CD8-positive, alpha-beta memory T cell (primary cell): ENCODE data around the gene MBD3. TPM values are rescaled to one million over a fixed set of nuclear protein-coding genes. Genes with fewer than 3 reads are reported as not detected.
A peak's percentile ranks its signal among the peaks of the same experiment; 100 is the strongest.
"Not testable (repeated sequence)": the region's sequence is repeated elsewhere in the genome, so short reads cannot be mapped to it uniquely, and the experiment has no call there.

Experiments
- CTCF ChIA-PET: fragments of 350-600 bp; sonication (Branson Sonifier 250); formaldehyde crosslinking; loops from one replicate; lab custom pipeline; 2021; ENCODE audit warnings: antibody characterized with exemption; lab: Charles Lee
- POLR2A ChIA-PET: fragments of 350-600 bp; sonication (Branson Sonifier 250); formaldehyde crosslinking; loops from one replicate; lab custom pipeline; 2021; ENCODE audit warnings: antibody characterized with exemption; lab: Charles Lee
- DNase-seq, 5 donors: peaks; one replicate each; pipeline versions ENCODE4 v3.0.0 to v3.0.0-alpha.2; 2020 to 2022; ENCODE audit warnings: mixed read lengths in 1 of 5
- H3K27ac ChIP-seq: one replicate; pipeline ENCODE4 v1.7.0; 2013; ENCODE audit warnings: low read depth, mild to moderate bottlenecking, low read length, moderate library complexity
- H3K27me3 ChIP-seq: 2 replicates; pipeline ENCODE4 v1.7.0; 2013; ENCODE audit warnings: low read length, mild to moderate bottlenecking; ENCODE audit not compliant: insufficient read depth, poor library complexity, severe bottlenecking
- H3K36me3 ChIP-seq: 2 replicates; pipeline ENCODE4 v1.7.0; 2013; ENCODE audit warnings: mild to moderate bottlenecking, low read length, moderate library complexity; ENCODE audit not compliant: insufficient read depth
- H3K4me1 ChIP-seq: 2 replicates; pipeline ENCODE4 v1.7.0; 2013; ENCODE audit warnings: mild to moderate bottlenecking, low read length, moderate library complexity; ENCODE audit not compliant: insufficient read depth
- H3K4me3 ChIP-seq: 2 replicates; pipeline ENCODE4 v1.7.0; 2013; ENCODE audit warnings: mild to moderate bottlenecking, low read length
- H3K9me3 ChIP-seq: 2 replicates; pipeline ENCODE4 v1.7.0; 2013; ENCODE audit warnings: mild to moderate bottlenecking, low read length
- H3K27ac Mint-ChIP-seq, 8 donors: one replicate each; pipeline ENCODE4 v1.8.0; 2020 to 2021; ENCODE audit warnings: mixed read lengths in 8 of 8, mild to moderate bottlenecking in 6 of 8, inconsistent platforms in 3 of 8, moderate library complexity in 3 of 8
- H3K27me3 Mint-ChIP-seq, 2 donors: one replicate each; pipeline ENCODE4 v1.8.0; 2020 to 2021; ENCODE audit warnings: mixed read lengths in 2 of 2, mild to moderate bottlenecking in 1 of 2, moderate library complexity in 1 of 2
- H3K36me3 Mint-ChIP-seq, 3 donors: one replicate each; pipeline ENCODE4 v1.8.0; 2020 to 2021; ENCODE audit warnings: mixed read lengths in 3 of 3, inconsistent platforms in 1 of 3, mild to moderate bottlenecking in 1 of 3
- H3K4me1 Mint-ChIP-seq, 3 donors: one replicate each; pipeline ENCODE4 v1.8.0; 2020 to 2021; ENCODE audit warnings: mixed read lengths in 3 of 3, inconsistent platforms in 1 of 3, mild to moderate bottlenecking in 1 of 3
- H3K4me3 Mint-ChIP-seq, 7 donors: one replicate each; pipeline ENCODE4 v1.8.0; 2020 to 2021; ENCODE audit warnings: mixed read lengths in 7 of 7, mild to moderate bottlenecking in 6 of 7, moderate library complexity in 4 of 7, inconsistent platforms in 2 of 7
- H3K9me3 Mint-ChIP-seq, 5 donors: one replicate each; pipeline ENCODE4 v1.8.0; 2020 to 2022; ENCODE audit warnings: mixed read lengths in 5 of 5, mild to moderate bottlenecking in 3 of 5, moderate library complexity in 2 of 5, inconsistent platforms in 1 of 5
- polyA plus RNA-seq: library from polyadenylated mRNA; unstranded; fragments of 300-500 nt; fragmentation: Illumina TruSeq; gene quantifications from one replicate; pipeline ENCODE4 v1.2.3, GENCODE V29; 2021
- total RNA-seq, 2 experiments: library from RNA; stranded (reverse); gene quantifications; one replicate each; pipeline ENCODE4 v1.2.3, GENCODE V29; 2021

The MBD3 gene
- total and polyA plus RNA-seq, 3 experiments from 2014 or later = 13.7 to 138 (median 127) TPM

GRCh38 chr19:1555487-1556389 lies 36.9 kb downstream of the MBD3 start:
- Mint-ChIP-seq H3K36me3 (no peaks in the 10 kb centered on the region), H3K27ac (no peak overlapping the region), H3K4me3 (no peak overlapping the region), H3K9me3 (no peaks in the 10 kb centered on the region), H3K27me3 (peaks cover 2 to 6% of the 10 kb centered on the region in 2 donors), H3K4me1 (peaks cover 0 to 1% (median 0%) of the 10 kb centered on the region in 3 donors)
- no peaks in the 10 kb centered on the region for H3K9me3 ChIP-seq
- ChIA-PET POLR2A (no interaction called here), CTCF (no interaction called here)
- H3K4me3 ChIP-seq = no peak overlapping the region
- H3K27ac ChIP-seq = no peak overlapping the region
- H3K36me3 ChIP-seq = no peaks in the 10 kb centered on the region
- DNase-seq = no peak
- no peaks in the 10 kb centered on the region for H3K4me1 ChIP-seq
- H3K27me3 ChIP-seq = no peaks in the 10 kb centered on the region

GRCh38 chr19:1554968-1555367 lies 37.7 kb downstream of the MBD3 start:
- H3K27ac ChIP-seq = no peak overlapping the region
- Mint-ChIP-seq H3K36me3 (no peaks in the 10 kb centered on the region), H3K9me3 (no peaks in the 10 kb centered on the region), H3K27ac (no peak overlapping the region), H3K4me3 (no peak overlapping the region), H3K27me3 (peaks cover 2 to 6% of the 10 kb centered on the region in 2 donors), H3K4me1 (peaks cover 0 to 1% (median 0%) of the 10 kb centered on the region in 3 donors)
- no peaks in the 10 kb centered on the region for H3K36me3 ChIP-seq
- H3K27me3 ChIP-seq = no peaks in the 10 kb centered on the region
- POLR2A ChIA-PET = no interaction called here
- CTCF ChIA-PET = no interaction called here
- DNase-seq = no peak
- no peaks in the 10 kb centered on the region for H3K9me3 ChIP-seq
- no peak overlapping the region for H3K4me3 ChIP-seq
- H3K4me1 ChIP-seq = no peaks in the 10 kb centered on the region

DNA sequence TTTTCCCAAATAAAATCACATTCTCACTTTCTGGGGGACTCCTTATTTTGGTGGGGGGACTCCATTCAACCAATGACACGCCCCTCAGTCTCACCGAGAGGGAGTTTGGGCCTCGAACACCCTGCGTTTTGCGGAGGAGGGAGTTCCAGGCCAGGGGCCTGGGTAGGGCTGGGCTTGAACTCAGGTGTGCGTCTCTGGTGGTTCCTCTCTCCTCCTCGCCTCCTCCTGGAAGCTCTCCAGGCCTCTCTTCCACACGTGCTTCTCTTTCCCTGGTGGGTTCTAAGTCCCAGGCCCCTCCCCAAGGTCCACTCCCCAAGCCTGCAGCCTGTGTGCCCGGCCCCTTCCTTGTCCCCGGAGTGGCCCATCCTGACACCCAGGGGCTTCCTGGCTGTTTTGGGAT lies 39.2 kb downstream of the MBD3 start:
- CTCF ChIA-PET = no interaction called here
- POLR2A ChIA-PET = no interaction called here

GRCh38 chr19:1551068-1552040 lies 41.3 kb downstream of the MBD3 start:
- H3K4me3 ChIP-seq = no peak overlapping the region
- no peaks in the 10 kb centered on the region for H3K27me3 ChIP-seq
- peak overlapping the region in 3 of 8 donors; percentile 68 to 75 (median 73) for H3K27ac Mint-ChIP-seq
- CTCF ChIA-PET = interaction anchor here (1.7 kb wide), 1 partner anchor 121 kb away, joined by 4 read pairs; no protein-coding TSS in a partner anchor
- peaks cover 0 to under 1% (median 0%) of the 10 kb centered on the region in 3 donors for H3K4me1 Mint-ChIP-seq
- H3K36me3 ChIP-seq = no peaks in the 10 kb centered on the region
- no peaks in the 10 kb centered on the region for H3K9me3 Mint-ChIP-seq
- no peaks in the 10 kb centered on the region for H3K36me3 Mint-ChIP-seq
- H3K4me1 ChIP-seq = peaks cover 2% of the 10 kb centered on the region
- no peak for DNase-seq
- H3K27ac ChIP-seq = no peak overlapping the region
- peaks cover 2 to 10% of the 10 kb centered on the region in 2 donors for H3K27me3 Mint-ChIP-seq
- H3K9me3 ChIP-seq = no peaks in the 10 kb centered on the region
- POLR2A ChIA-PET = no interaction called here
- H3K4me3 Mint-ChIP-seq = no peak overlapping the region

More for the DNA sequence above, 39.2 kb downstream of the MBD3 start:
- no peak overlapping the region for H3K27ac Mint-ChIP-seq
- no peak overlapping the region for H3K4me3 ChIP-seq
- H3K4me3 Mint-ChIP-seq = no peak overlapping the region
- no peaks in the 10 kb centered on the region for H3K36me3 Mint-ChIP-seq
- no peaks in the 10 kb centered on the region for H3K9me3 Mint-ChIP-seq
- H3K27ac ChIP-seq = no peak overlapping the region
- no peaks in the 10 kb centered on the region for H3K36me3 ChIP-seq
- no peak for DNase-seq
- no peaks in the 10 kb centered on the region for H3K27me3 ChIP-seq
- H3K9me3 ChIP-seq = no peaks in the 10 kb centered on the region
- no peaks in the 10 kb centered on the region for H3K4me1 ChIP-seq
- H3K27me3 Mint-ChIP-seq = peaks cover 2 to 6% of the 10 kb centered on the region in 2 donors
- H3K4me1 Mint-ChIP-seq = no peaks in the 10 kb centered on the region

GRCh38 chr19:1549332-1549945 lies 43.2 kb downstream of the MBD3 start:
- Mint-ChIP-seq H3K4me3 (no peak overlapping the region), H3K36me3 (no peaks in the 10 kb centered on the region), H3K4me1 (peaks cover 0 to 5% (median 3%) of the 10 kb centered on the region in 3 donors), H3K27ac (no peak overlapping the region), H3K9me3 (no peaks in the 10 kb centered on the region), H3K27me3 (peaks cover 10 to 13% of the 10 kb centered on the region in 2 donors)
- Histone ChIP-seq H3K36me3 (no peaks in the 10 kb centered on the region), H3K9me3 (no peaks in the 10 kb centered on the region), H3K4me1 (peaks cover 7% of the 10 kb centered on the region), H3K27ac (no peak overlapping the region), H3K4me3 (no peak overlapping the region), H3K27me3 (no peaks in the 10 kb centered on the region)
- no peak for DNase-seq
- CTCF ChIA-PET = interaction anchor here (0.9 kb wide), 1 partner anchor 217 kb away, joined by 4 read pairs; no protein-coding TSS in a partner anchor
- POLR2A ChIA-PET = no interaction called here

DNA sequence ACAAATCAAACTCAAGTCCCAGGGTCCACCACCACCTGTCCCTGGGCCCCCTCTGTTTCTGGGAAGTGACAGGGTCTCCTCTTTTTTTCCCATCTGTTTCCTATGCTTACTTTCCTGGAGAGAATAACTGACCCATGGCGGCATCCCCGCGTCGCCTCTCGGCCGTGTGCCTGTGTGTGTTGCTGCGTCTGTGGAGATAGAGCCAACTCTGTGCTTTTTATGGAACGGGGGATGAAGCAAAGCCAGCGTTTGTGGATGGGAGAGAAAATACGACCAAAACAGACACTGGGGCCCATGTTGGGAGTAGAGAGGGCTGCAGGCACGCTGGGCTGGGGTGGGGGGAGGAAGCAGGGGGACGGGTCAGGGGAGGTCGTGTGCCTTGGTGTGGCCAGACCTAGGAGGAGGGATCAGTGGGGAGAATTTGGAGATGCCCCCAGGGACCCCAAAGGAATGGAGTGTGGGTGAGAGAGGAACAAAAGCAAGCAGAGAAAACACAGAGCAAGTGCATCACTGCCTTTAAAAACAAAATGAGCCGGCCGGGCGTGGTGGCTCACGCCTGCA lies 52.2 kb downstream of the MBD3 start:
- Mint-ChIP-seq H3K4me3 (no peak overlapping the region), H3K4me1 (no peaks in the 10 kb centered on the region), H3K27ac (no peak overlapping the region), H3K27me3 (peaks cover 18 to 29% of the 10 kb centered on the region in 2 donors), H3K9me3 (no peaks in the 10 kb centered on the region), H3K36me3 (no peaks in the 10 kb centered on the region)
- Histone ChIP-seq H3K27me3 (no peaks in the 10 kb centered on the region), H3K4me3 (no peak overlapping the region), H3K27ac (no peak overlapping the region), H3K4me1 (no peaks in the 10 kb centered on the region), H3K36me3 (no peaks in the 10 kb centered on the region), H3K9me3 (no peaks in the 10 kb centered on the region)
- CTCF ChIA-PET = no interaction called here
- POLR2A ChIA-PET = no interaction called here
- DNase-seq = no peak

- DNase-seq, H3K9me3 ChIP-seq, H3K27ac Mint-ChIP-seq, H3K36me3 ChIP-seq, H3K27ac ChIP-seq, H3K4me3 Mint-ChIP-seq, CTCF ChIA-PET, H3K4me1 ChIP-seq, H3K9me3 Mint-ChIP-seq, H3K27me3 ChIP-seq, H3K4me3 ChIP-seq, POLR2A ChIA-PET, H3K4me1 Mint-ChIP-seq, H3K36me3 Mint-ChIP-seq: not testable (repeated sequence)
- peaks cover 23 to 30% of the 10 kb centered on the region in 2 donors for H3K27me3 Mint-ChIP-seq
Measured at GRCh38 chr19:1539749-1540148, 52.9 kb downstream of the MBD3 start.
